H1 (cell line): ENCODE results near the gene EPYC.

Experiments
- BRCA1 ChIP-seq: IDR thresholded peaks from 2 replicates; pipeline ENCODE4 v1.6.1; 2012; ENCODE audit warnings: low read depth, low read length, improper control_type of control experiment
- CREB1 ChIP-seq: IDR thresholded peaks from 2 replicates; pipeline ENCODE4 v1.6.1; 2012; ENCODE audit warnings: inconsistent platforms
- EZH2 ChIP-seq: fragments of 200-600 bp; sonication (generic); IDR thresholded peaks from 2 replicates; pipeline ENCODE4 v1.7.1; 2012; ENCODE audit warnings: low read depth, mild to moderate bottlenecking, moderate library complexity, low read length, inconsistent platforms; ENCODE audit not compliant: severe bottlenecking
- HDAC2 ChIP-seq, 2 experiments: fragments of 300-600 bp in 1 of 2; sonication (generic) in 1 of 2; IDR thresholded peaks; 2 replicates each; pipeline ENCODE4 v1.6.1; 2011 to 2012; ENCODE audit warnings: low read depth in 2 of 2, low read length in 2 of 2, mild to moderate bottlenecking in 2 of 2, moderate library complexity in 2 of 2, borderline replicate concordance in 1 of 2, inconsistent platforms in 1 of 2
- JUN ChIP-seq: IDR thresholded peaks from 2 replicates; pipeline ENCODE4 v1.6.1; 2011; ENCODE audit warnings: low read depth, mild to moderate bottlenecking, improper control_type of control experiment, low read length
- POLR2A ChIP-seq, 2 experiments: IDR thresholded peaks; 1 replicate in 1 of 2; 2 replicates in 1 of 2; pipeline ENCODE4 v1.6.1; 2011; ENCODE audit warnings: low read depth in 2 of 2, low read length in 2 of 2, mild to moderate bottlenecking in 2 of 2; ENCODE audit errors: control extremely low read depth in 1 of 2
- TAF7 ChIP-seq: optimal IDR thresholded peaks from 2 replicates; pipeline ENCODE3; 2011; ENCODE audit warnings: low read depth, mild to moderate bottlenecking, inconsistent platforms, low read length, moderate library complexity, borderline replicate concordance
- TF ChIP-seq, protein P1 (sequence below), 3 experiments: IDR thresholded peaks; 1 replicate in 2 of 3; 2 replicates in 1 of 3; pipeline versions ENCODE4 v1.5.1 to v1.6.1; 2011; ENCODE audit warnings: low read length in 3 of 3, mild to moderate bottlenecking in 3 of 3, inconsistent platforms in 2 of 3, low read depth in 1 of 3, moderate library complexity in 1 of 3; ENCODE audit not compliant: insufficient read depth in 1 of 3; ENCODE audit errors: control extremely low read depth in 1 of 3

DNA sequence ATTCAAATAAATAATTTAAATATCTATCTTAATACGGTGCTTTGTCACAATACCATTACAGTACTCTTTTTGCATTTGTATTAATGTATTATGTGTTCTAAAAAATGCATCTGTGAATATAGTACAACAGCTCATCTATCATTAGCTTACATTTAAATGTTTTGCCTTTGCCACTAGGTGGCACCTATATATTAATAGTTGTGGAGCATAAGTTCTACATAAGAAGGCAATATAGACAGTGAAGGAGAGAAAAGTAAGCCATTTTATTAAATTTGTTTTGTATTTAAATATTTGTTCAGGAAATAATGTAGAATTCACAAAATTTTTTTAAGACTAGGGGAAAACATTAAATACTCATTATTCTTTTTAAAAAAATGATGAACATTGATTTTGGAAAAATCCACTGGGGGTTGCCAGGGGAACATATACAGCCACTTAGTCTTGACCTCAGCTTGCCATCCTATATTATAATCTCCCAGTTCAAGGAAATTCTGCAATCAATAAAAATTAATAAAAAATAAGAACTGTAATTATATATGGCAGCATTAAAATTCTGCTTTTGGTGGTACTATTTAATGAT, 59.6 kb downstream of the EPYC start:
- TF ChIP-seq, protein P1, sequence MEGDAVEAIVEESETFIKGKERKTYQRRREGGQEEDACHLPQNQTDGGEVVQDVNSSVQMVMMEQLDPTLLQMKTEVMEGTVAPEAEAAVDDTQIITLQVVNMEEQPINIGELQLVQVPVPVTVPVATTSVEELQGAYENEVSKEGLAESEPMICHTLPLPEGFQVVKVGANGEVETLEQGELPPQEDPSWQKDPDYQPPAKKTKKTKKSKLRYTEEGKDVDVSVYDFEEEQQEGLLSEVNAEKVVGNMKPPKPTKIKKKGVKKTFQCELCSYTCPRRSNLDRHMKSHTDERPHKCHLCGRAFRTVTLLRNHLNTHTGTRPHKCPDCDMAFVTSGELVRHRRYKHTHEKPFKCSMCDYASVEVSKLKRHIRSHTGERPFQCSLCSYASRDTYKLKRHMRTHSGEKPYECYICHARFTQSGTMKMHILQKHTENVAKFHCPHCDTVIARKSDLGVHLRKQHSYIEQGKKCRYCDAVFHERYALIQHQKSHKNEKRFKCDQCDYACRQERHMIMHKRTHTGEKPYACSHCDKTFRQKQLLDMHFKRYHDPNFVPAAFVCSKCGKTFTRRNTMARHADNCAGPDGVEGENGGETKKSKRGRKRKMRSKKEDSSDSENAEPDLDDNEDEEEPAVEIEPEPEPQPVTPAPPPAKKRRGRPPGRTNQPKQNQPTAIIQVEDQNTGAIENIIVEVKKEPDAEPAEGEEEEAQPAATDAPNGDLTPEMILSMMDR (IDR thresholded peaks at IDR 0.05; ENCODE audit: control extremely low read depth in 1 of 3, insufficient read depth in 1 of 3, low read depth in 1 of 3, low read length in 3 of 3), result peak in 1 of 3 experiments; percentile 31; a peak in 1 of 4 replicates
- TF ChIP-seq TAF7, result no peak
- TF ChIP-seq CREB1, result no peak
- no peak for TF ChIP-seq HDAC2 (IDR thresholded peaks at IDR 0.05; ENCODE audit: borderline replicate concordance in 1 of 2, low read depth in 2 of 2, low read length in 2 of 2)
- TF ChIP-seq EZH2, result no peak
- no peak for TF ChIP-seq POLR2A (IDR thresholded peaks at IDR 0.05; ENCODE audit: control extremely low read depth in 1 of 2, low read depth in 2 of 2, low read length in 2 of 2)
- TF ChIP-seq JUN, result no peak
- no peak for TF ChIP-seq BRCA1
